Muscle of leg (tissue), 11 donors: ENCODE data around the gene LDLRAD3. TPM values are rescaled to one million over a fixed set of nuclear protein-coding genes. Genes with fewer than 3 reads are reported as not detected.
A peak's percentile ranks its signal among the peaks of the same experiment; 100 is the strongest.

Source experiments
- DNase-seq: peaks from one replicate; pipeline ENCODE4 v3.0.0; 2013
- H3K27ac ChIP-seq: one replicate; pipeline ENCODE4 v1.5.1; 2013; ENCODE audit warnings: mild to moderate bottlenecking, low read length, control low read depth
- H3K27me3 ChIP-seq: one replicate; pipeline ENCODE4 v1.6.1; 2013; ENCODE audit warnings: low read length; ENCODE audit not compliant: control insufficient read depth, insufficient read depth
- H3K36me3 ChIP-seq: one replicate; pipeline ENCODE4 v1.6.1; 2013; ENCODE audit warnings: low read length; ENCODE audit not compliant: control insufficient read depth, insufficient read depth
- H3K4me1 ChIP-seq: one replicate; pipeline ENCODE4 v1.6.1; 2013; ENCODE audit warnings: low read length; ENCODE audit not compliant: control insufficient read depth, insufficient read depth
- H3K4me3 ChIP-seq: one replicate; pipeline ENCODE4 v1.5.1; 2013; ENCODE audit warnings: low read length, control low read depth
- H3K9me3 ChIP-seq: replicated peaks from 2 replicates; pipeline ENCODE4 v1.6.1; 2013; ENCODE audit warnings: low read depth, low read length; ENCODE audit not compliant: control insufficient read depth
- WGBS: methylation state at CpG from one replicate; pipeline ENCODE4 v1.1.5; 2013; ENCODE audit warnings: missing lambda C conversion rate; ENCODE audit not compliant: insufficient coverage; 5-methylcytosine and 5-hydroxymethylcytosine counted together
- polyA plus RNA-seq, 8 donors: library from polyadenylated mRNA; unstranded; fragments of 120-200 nt; gene quantifications; one replicate each; pipeline versions ENCODE4 v1.2.1 to v1.2.3, GENCODE V29; 2013; ENCODE audit warnings: inconsistent platforms in 1 of 8, low replicate concordance in 1 of 8; ENCODE audit not compliant: insufficient read length in 8 of 8, insufficient read depth in 1 of 8
- total RNA-seq: library from RNA; stranded (reverse); fragments of 120-200 nt; gene quantifications from one replicate; pipeline ENCODE4 v1.2.4, GENCODE V29; 2013

LDLRAD3 gene
- total and polyA plus RNA-seq, 9 donors, result 12.0 to 28.6 (median 20.9) TPM

DNA sequence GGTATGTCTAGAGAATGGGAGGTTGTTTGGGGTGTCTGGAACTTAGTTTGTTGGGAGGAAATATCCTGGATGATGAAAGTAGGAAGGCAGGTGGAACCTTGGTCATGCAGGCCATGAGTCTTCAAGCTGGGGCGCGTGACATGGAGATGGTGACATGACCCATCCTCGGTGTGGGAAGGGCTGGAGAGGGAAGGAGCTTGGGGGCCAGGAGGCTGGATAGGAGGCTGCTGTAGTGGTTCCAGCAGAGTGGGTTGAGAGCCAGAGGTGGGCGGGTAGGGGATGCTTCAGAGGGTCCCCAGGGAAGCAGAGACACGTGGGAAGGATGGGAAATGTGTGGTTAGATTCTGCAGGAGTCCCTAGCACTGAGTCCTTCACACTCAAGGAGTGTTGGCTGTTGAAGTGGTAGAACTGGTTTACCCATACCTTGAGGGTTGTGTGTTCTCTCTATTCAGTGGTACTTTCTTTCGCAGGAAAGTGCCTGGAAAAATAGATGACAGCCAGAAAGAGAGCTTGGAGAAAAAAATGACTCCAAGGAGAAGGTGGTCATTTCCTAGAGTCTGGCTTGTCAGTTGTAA is 56.8 kb downstream of the LDLRAD3 start:
- Histone ChIP-seq H3K27ac (no peak overlapping the region), H3K4me3 (no peak overlapping the region), H3K4me1 (peaks cover 11% of the 10 kb centered on the region), H3K9me3 (peaks cover 7% of the 10 kb centered on the region), H3K27me3 (no peaks in the 10 kb centered on the region), H3K36me3 (no peaks in the 10 kb centered on the region)
- WGBS, result 92% methylated on average over 4 of the region's 6 CpGs
- DNase-seq, result no peak

DNA sequence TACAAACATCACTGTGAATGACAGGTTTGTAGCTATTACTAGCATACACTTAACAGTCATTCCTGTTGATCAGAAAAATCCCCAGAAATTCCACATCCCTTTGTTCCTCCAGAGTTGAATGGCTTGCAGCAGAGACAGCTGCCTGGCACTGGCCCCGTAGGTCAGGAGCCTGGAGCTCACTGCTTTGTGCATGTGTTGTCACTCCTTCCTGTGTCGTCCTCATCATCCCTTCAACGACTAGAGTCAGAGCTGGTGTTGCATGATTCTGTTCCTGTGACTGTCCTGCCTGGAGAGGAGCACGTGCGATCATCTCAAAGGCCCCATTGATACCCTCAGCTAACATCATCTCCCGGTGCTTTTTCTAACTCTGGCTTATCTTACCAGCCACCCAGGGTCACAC is 58.3 kb downstream of the LDLRAD3 start:
- Histone ChIP-seq H3K27ac (peak overlapping the region; percentile 71), H3K27me3 (no peaks in the 10 kb centered on the region), H3K4me1 (peaks cover 19% of the 10 kb centered on the region), H3K4me3 (no peak overlapping the region), H3K36me3 (no peaks in the 10 kb centered on the region), H3K9me3 (peaks cover 7% of the 10 kb centered on the region)
- WGBS, result 44% methylated on average over 6 of the region's 6 CpGs
- peak; percentile 77 for DNase-seq

DNA sequence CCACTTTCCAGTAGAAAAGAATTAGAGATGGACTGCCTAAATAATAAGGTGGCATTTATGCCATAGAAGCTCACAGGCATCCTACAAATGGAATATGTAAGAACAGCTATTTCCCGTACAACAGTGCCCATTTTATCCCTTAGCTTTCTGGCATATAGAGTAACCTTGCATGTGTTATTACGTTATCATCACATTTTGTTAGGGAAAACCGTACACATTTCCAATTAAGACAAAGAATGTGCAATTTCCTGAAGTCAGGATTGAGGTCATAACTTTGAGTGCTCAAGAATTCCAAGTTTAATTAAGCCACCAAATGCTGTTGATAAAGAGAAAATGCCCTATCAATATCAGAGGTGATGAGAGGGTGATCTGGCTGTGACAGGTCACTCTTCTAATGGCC is 58.9 kb downstream of the LDLRAD3 start:
- no peak for DNase-seq
- no CpG with 5 or more reads among the region's 3 CpGs for whole genome bisulfite sequencing
- peak overlapping the region; percentile 71 for H3K27ac ChIP-seq
- no peak overlapping the region for H3K4me3 ChIP-seq
- peaks cover 25% of the 10 kb centered on the region for H3K4me1 ChIP-seq
- no peaks in the 10 kb centered on the region for H3K27me3 ChIP-seq
- peaks cover 7% of the 10 kb centered on the region for H3K9me3 ChIP-seq
- H3K36me3 ChIP-seq, result no peaks in the 10 kb centered on the region

DNA sequence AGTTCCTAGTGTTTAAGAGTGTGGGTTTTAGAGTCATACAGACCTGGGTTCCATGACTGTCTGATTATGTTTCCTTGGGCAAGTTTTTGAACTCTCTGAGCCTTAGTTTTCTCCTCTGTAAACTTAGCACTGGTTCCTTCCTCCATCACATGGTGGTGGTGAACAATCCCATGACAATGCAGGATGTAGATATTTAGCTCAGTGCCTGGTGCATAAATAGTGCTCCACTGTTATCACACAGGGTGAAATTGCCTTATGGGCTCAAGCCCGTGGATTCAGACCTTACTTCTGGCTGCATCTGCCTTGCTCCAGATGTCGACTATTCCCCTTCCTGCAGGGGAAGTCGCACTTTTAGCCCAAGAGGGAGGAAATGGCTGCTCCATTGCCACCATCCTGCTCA is 62.7 kb downstream of the LDLRAD3 start:
- H3K4me3 ChIP-seq, result no peak overlapping the region
- peaks cover 7% of the 10 kb centered on the region for H3K9me3 ChIP-seq
- no peaks in the 10 kb centered on the region for H3K27me3 ChIP-seq
- WGBS, result 49% methylated on average over 3 of the region's 3 CpGs
- H3K4me1 ChIP-seq, result peaks cover 44% of the 10 kb centered on the region
- no peak overlapping the region for H3K27ac ChIP-seq
- H3K36me3 ChIP-seq, result no peaks in the 10 kb centered on the region
- DNase-seq, result no peak

DNA sequence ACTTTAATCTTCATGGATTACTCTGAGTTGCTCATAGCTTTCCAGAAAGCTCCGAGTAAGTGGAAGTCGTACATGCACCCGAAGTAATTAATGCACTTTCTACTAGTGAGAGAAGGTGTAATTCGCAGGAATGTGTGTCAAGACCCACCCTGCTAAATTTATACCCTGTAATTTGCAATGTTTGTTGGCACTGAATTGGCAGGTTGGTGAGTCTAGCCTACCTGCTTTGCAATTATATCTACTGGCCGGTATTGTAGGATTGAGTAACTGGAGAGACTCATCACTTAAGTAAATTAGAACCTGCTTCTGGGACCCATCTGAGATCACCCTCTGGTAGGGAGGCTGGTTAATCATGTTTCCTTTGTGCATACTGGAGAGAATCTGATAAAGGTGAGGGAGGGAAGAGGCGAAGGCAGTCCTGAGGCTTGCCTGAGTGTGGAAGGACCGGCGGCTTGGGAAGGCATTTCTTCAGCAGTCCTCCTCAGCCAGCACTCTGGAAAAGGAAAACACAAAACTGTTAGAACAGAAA is 63.3 kb downstream of the LDLRAD3 start:
- H3K9me3 ChIP-seq, result peaks cover 7% of the 10 kb centered on the region
- H3K4me1 ChIP-seq, result peaks cover 42% of the 10 kb centered on the region
- no peak for DNase-seq
- 87% methylated on average over 5 of the region's 8 CpGs for WGBS
- H3K36me3 ChIP-seq, result no peaks in the 10 kb centered on the region
- no peak overlapping the region for H3K4me3 ChIP-seq
- H3K27me3 ChIP-seq, result no peaks in the 10 kb centered on the region
- no peak overlapping the region for H3K27ac ChIP-seq

DNA sequence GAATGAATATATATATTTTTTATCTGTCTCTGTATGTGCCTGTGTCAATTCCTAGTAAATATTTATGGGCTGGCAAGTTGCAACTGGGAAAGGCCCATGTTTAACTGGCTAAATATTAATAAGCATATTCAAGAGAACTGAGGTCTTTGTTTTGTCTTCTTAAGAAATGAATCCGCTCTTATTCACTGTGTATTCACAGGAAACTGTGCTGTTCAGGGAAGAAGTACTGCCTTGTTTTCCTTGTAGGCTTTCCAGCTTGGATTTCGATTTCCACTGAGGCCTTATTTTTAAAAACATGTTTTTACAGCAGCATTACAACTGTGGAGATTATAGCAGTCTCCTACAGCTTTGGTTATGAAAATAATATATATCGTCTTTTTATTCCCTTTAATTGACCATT is 64.7 kb downstream of the LDLRAD3 start:
- Histone ChIP-seq H3K4me3 (no peak overlapping the region), H3K27me3 (no peaks in the 10 kb centered on the region), H3K36me3 (no peaks in the 10 kb centered on the region), H3K9me3 (peaks cover 7% of the 10 kb centered on the region), H3K27ac (peak overlapping the region; percentile 85), H3K4me1 (peaks cover 37% of the 10 kb centered on the region)
- DNase-seq, result peak; percentile 82
- WGBS, result no CpG with 5 or more reads among the region's 3 CpGs

DNA sequence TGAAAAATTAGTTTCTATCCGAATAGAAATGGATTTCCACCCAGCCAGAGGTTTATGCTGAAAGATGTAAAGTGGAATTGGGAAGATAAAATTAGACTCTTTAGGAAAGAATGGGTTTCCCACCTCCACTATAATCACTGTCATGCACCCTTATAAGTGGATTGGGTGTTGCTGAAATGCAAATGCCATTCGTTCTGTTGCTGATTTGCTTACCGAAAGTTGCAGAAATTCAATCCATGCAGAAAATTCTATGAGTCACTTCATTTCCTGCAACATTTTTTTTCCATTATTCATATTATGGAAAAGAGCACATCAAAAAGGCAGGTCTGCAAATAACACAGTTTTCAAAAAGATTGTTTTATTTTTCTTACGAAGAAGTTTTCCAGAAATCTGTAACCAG is 65.6 kb downstream of the LDLRAD3 start:
- Histone ChIP-seq H3K27ac (peak overlapping the region; percentile 85), H3K36me3 (no peaks in the 10 kb centered on the region), H3K9me3 (peaks cover 3% of the 10 kb centered on the region), H3K27me3 (no peaks in the 10 kb centered on the region), H3K4me1 (peaks cover 45% of the 10 kb centered on the region), H3K4me3 (no peak overlapping the region)
- WGBS, result no CpG with 5 or more reads among the region's 4 CpGs
- peak; percentile 77 for DNase-seq

DNA sequence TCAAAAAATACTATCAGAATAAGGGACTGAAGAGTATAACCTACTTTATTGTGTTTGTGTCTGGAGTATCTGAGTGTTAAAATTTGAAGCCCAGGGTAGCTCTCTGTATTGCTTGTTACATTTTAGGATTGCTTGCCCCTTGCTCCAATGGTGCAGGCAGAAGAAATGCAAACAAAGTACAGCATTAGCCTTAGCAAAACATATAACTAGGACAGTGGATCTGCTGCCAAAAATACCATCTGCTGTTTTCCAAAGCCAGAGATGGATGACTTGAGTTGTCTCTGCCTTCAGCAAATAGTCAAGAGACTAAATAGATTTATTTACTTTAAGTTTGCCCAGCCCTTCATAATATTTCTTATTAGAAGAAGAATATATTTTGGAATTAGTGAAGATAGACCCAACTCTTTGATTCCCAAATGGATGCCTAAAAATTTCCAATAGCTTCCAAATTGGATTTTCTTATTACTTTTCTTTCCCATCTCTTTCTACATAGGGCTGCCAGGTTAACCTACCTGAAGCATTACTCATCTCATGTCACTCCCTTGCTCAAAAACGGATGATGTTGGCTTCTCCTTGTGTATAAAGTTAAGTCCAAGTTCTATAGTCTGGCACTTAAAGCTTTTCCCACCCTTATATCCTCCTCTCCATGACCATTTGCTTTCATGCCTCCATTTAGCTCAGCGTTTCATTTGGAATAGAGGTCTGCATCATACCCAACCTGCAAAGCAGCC is 66.3 kb downstream of the LDLRAD3 start:
- 38% methylated on average over 1 of the region's 2 CpGs for WGBS
- Histone ChIP-seq H3K27me3 (no peaks in the 10 kb centered on the region), H3K4me1 (peaks cover 51% of the 10 kb centered on the region), H3K36me3 (no peaks in the 10 kb centered on the region), H3K4me3 (no peak overlapping the region), H3K9me3 (no peaks in the 10 kb centered on the region), H3K27ac (peak overlapping the region; percentile 75)
- DNase-seq, result peak; percentile 93

DNA sequence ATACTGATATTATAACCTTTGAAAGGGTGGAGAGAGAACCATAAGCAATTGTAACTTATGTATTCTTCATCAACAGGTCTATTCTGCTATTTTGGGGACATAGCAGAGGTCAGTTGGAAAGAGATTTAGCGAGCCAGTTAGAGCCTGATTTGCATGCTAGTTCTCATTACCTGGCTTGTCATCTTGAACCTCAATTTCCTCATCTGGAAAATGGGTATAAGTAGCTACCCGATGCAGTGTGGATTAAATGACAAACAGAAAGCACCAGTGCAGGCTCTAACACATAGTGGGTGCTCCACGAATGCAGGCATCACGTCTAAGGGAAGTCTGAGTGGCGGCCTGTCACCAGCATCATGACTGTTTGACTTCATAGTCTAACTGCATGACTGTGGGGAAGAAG is 67.7 kb downstream of the LDLRAD3 start:
- H3K4me1 ChIP-seq, result peaks cover 59% of the 10 kb centered on the region
- WGBS, result 88% methylated on average over 4 of the region's 5 CpGs

DNA sequence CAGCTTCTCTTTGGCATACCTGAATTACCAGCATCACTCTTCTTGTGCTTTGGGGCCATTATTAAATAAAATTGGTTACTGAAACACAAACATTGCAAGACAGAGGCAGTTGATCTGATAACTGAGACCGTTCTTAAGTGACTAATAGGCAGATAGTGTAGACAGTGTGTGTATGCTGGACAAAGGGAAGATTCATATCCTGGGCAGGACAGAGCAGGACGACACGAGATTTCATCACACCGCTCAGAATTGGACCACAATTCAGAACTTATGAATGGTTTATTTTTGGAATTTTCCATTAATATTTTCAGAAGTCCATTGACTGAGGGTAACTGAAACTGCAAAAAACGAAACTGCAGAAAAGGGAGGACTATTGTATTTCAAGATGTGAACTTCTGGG is 68.6 kb downstream of the LDLRAD3 start:
- no CpG with 5 or more reads among the region's 5 CpGs for WGBS
- Histone ChIP-seq H3K27ac (peak overlapping the region; percentile 26), H3K4me3 (no peak overlapping the region), H3K4me1 (peaks cover 50% of the 10 kb centered on the region), H3K9me3 (no peaks in the 10 kb centered on the region), H3K27me3 (no peaks in the 10 kb centered on the region), H3K36me3 (no peaks in the 10 kb centered on the region)
- peak; percentile 90 for DNase-seq

More for the DNA sequence above, 67.7 kb downstream of the LDLRAD3 start:
- no peaks in the 10 kb centered on the region for H3K27me3 ChIP-seq
- H3K9me3 ChIP-seq, result no peaks in the 10 kb centered on the region
- no peak overlapping the region for H3K4me3 ChIP-seq
- peak overlapping the region; percentile 8 for H3K27ac ChIP-seq
- no peaks in the 10 kb centered on the region for H3K36me3 ChIP-seq
- no peak for DNase-seq
